HepG2 (cell line): ENCODE results near the gene HINFP. TPM values are rescaled to one million over a fixed set of nuclear protein-coding genes. Genes with fewer than 3 reads are reported as not detected.

Experiments used
- ATAC-seq: fragments of 200-7000 bp; cut with Tn5 transposase; 3 replicates; pipeline ENCODE4 v1.9.1; 2020; ENCODE audit warnings: mild to moderate bottlenecking, moderate library complexity
- BruUV-seq: library from RNA; stranded (reverse); fragments of 400-500 nt; replicated peaks from 2 replicates; lab custom pipeline; 2021; lab: Mats Ljungman, UMichigan
- CTCF ChIA-PET: fragments of 300-600 bp; formaldehyde crosslinking; extraction: SDS; loops from one replicate; lab custom pipeline; 2021; ENCODE audit warnings: low total read pairs, inconsistent platforms, low intra/inter-chr PET ratio; lab: Yijun Ruan, JAX
- POLR2A ChIA-PET: fragments of 350-600 bp; sonication (Branson Sonifier 250); formaldehyde crosslinking; loops from one replicate; lab custom pipeline; 2020; ENCODE audit warnings: antibody characterized with exemption, inconsistent platforms; lab: Yijun Ruan, JAX
- DNase-seq: peaks from one replicate; pipeline ENCODE4 v3.0.0-alpha.2; 2015; ENCODE audit warnings: low spot score
- FAIRE-seq: peaks from 3 replicates; lab custom pipeline; 2011; peaks lifted over from hg19 to GRCh38; lab: Jason Lieb, UNC
- H2AFZ ChIP-seq: one replicate; pipeline ENCODE4 v1.6.1; 2011; ENCODE audit warnings: low read length, inconsistent platforms
- H3K27ac ChIP-seq: fragments of 300-600 bp; 3 replicates; pipeline ENCODE4 v1.8.0; 2011; ENCODE audit warnings: mixed run types, mild to moderate bottlenecking, mixed read lengths, low read length, inconsistent platforms; ENCODE audit not compliant: insufficient read depth; ENCODE audit errors: extremely low read length
- H3K27me3 ChIP-seq, 2 experiments: fragments of 200-600 bp in 1 of 2; 2 replicates in 1 of 2; 3 replicates in 1 of 2; pipeline versions ENCODE4 v1.6.0 to v1.8.0; 2011; ENCODE audit warnings: low read length in 2 of 2, mild to moderate bottlenecking in 2 of 2, moderate library complexity in 2 of 2, inconsistent platforms in 1 of 2; ENCODE audit not compliant: insufficient read depth in 2 of 2, control insufficient read depth in 1 of 2
- H3K36me3 ChIP-seq, 2 experiments: fragments of 200-600 bp in 1 of 2; replicated peaks in 1 of 2; 2 replicates in 1 of 2; 3 replicates in 1 of 2; pipeline versions ENCODE4 v1.5.1 to v1.8.0; 2011; ENCODE audit warnings: low read length in 2 of 2, inconsistent platforms in 1 of 2; ENCODE audit not compliant: insufficient read depth in 2 of 2, control insufficient read depth in 1 of 2
- H3K4me1 ChIP-seq: 2 replicates; pipeline ENCODE4 v1.5.1; 2012; ENCODE audit warnings: low read length, inconsistent platforms; ENCODE audit not compliant: insufficient read depth
- H3K4me2 ChIP-seq: 2 replicates; pipeline ENCODE4 v1.6.0; 2011; ENCODE audit warnings: low read depth, low read length, inconsistent platforms
- H3K4me3 ChIP-seq, 3 experiments: fragments of 200-600 bp in 1 of 3; sonication (generic), shearing (Covaris generic) in 1 of 3; replicated peaks in 1 of 3; 2 replicates each; pipeline ENCODE4 v1.5.1; 2011 to 2016; ENCODE audit warnings: low read length in 3 of 3, inconsistent platforms in 2 of 3, low read depth in 2 of 3, mild to moderate bottlenecking in 2 of 3, control low read depth in 1 of 3, mixed read lengths in 1 of 3; ENCODE audit not compliant: insufficient read depth in 1 of 3
- H3K79me2 ChIP-seq: one replicate; pipeline ENCODE4 v1.6.1; 2011; ENCODE audit warnings: low read length, inconsistent platforms; ENCODE audit not compliant: insufficient read depth
- H3K9ac ChIP-seq: 2 replicates; pipeline ENCODE4 v1.6.0; 2011; ENCODE audit warnings: mild to moderate bottlenecking, low read depth, low read length, inconsistent platforms; ENCODE audit not compliant: insufficient read depth
- H3K9me3 ChIP-seq: 2 replicates; pipeline ENCODE4 v1.5.1; 2012; ENCODE audit warnings: mild to moderate bottlenecking, low read length
- H4K20me1 ChIP-seq: 2 replicates; pipeline ENCODE4 v1.6.0; 2011; ENCODE audit warnings: inconsistent platforms, mild to moderate bottlenecking, low read length, moderate library complexity; ENCODE audit not compliant: insufficient read depth
- MAZ ChIP-seq, 2 experiments: sonication (generic) in 1 of 2; formaldehyde crosslinking in 1 of 2; IDR thresholded peaks; 2 replicates each; pipeline versions ENCODE4 v1.5.0 to v1.6.1; 2012 to 2020; ENCODE audit warnings: low read depth in 2 of 2, mild to moderate bottlenecking in 2 of 2, borderline replicate concordance in 1 of 2, improper control_type of control experiment in 1 of 2, low read length in 1 of 2, missing genetic modification reagents in 1 of 2, moderate library complexity in 1 of 2
- PAWR ChIP-seq: sonication (generic); formaldehyde crosslinking; IDR thresholded peaks from 2 replicates; pipeline ENCODE4 v1.4.0; 2020; ENCODE audit warnings: missing genetic modification reagents, mild to moderate bottlenecking, borderline replicate concordance
- POLR2G ChIP-seq: fragments of 200-400 bp; formaldehyde crosslinking; IDR thresholded peaks from 2 replicates; pipeline ENCODE4 v1.6.1; 2018; ENCODE audit warnings: mild to moderate bottlenecking, low read depth, low read length, moderate library complexity
- SRSF4 ChIP-seq: fragments of 200-400 bp; formaldehyde crosslinking; IDR thresholded peaks from one replicate; pipeline ENCODE4 v1.6.1; 2018; ENCODE audit warnings: mild to moderate bottlenecking, low read depth, low read length, moderate library complexity; ENCODE audit not compliant: poor library complexity, severe bottlenecking
- ZNF317 ChIP-seq: sonication (generic); formaldehyde crosslinking; IDR thresholded peaks from 2 replicates; pipeline ENCODE4 v1.5.0; 2020; ENCODE audit warnings: mild to moderate bottlenecking, missing genetic modification reagents
- ZNF512 ChIP-seq: sonication (generic); formaldehyde crosslinking; IDR thresholded peaks from 2 replicates; pipeline ENCODE4 v1.4.0; 2020; ENCODE audit warnings: mild to moderate bottlenecking, missing genetic modification reagents
- WGBS: methylation state at CpG from one replicate; pipeline ENCODE4 v1.1.6; 2017; ENCODE audit warnings: low lambda C conversion rate; 5-methylcytosine and 5-hydroxymethylcytosine counted together
- in situ Hi-C: cut with HindIII; loops from 2 replicates; pipeline ENCODE4 v1.10.0; 2017; ENCODE audit warnings: low pct_unique_long_range_greater_than_20kb; ENCODE audit not compliant: extremely low pct_ligation_motif_present
- intact Hi-C: fragments of 100-400 bp; cut with micrococcal nuclease; formaldehyde crosslinking; loops from one replicate; pipeline ENCODE4 v1.10.0; 2022; ENCODE audit not compliant: unreplicated experiment
- polyA plus RNA-seq, 8 experiments: library from polyadenylated mRNA; depleted of rRNA in 3 of 8; stranded (reverse) in 7 of 8; unstranded in 1 of 8; fragments of >200 nt; fragmentation: Illumina TruSeq in 4 of 8; extraction: Trizol in 4 of 8; gene quantifications; 2 replicates each; pipeline versions ENCODE4 v1.2.1 to v1.2.3, GENCODE V29; 2011 to 2016; ENCODE audit warnings: low read depth in 4 of 8, missing spikeins in 1 of 8, mixed read lengths in 1 of 8; ENCODE audit not compliant: insufficient read depth in 1 of 8
- total RNA-seq, 5 experiments: library from RNA; depleted of rRNA; stranded (reverse); fragments of >200 nt; fragmentation: Illumina TruSeq; extraction: Trizol; gene quantifications; 2 replicates each; pipeline ENCODE4 v1.2.3, GENCODE V29; 2016; ENCODE audit warnings: low read depth in 1 of 5

The HINFP gene
- total and polyA plus RNA-seq, 2 of the 13 experiments (the other 11 are each of a cell fraction or from before 2014, with no cell fraction given): 15.1 to 21.4 TPM

GRCh38 chr11:119087123-119087522 is 34.3 kb upstream of the HINFP start (continued):
- TF ChIP-seq ZNF512 (CRISPR knock-in tag) (no peak), PAWR (CRISPR knock-in tag) (no peak)
- TF ChIP-seq, all 625 proteins: peak for 0

- POLR2A ChIA-PET: interaction anchor here (2.0 to 3.8 kb wide), 2 partner anchors 7 to 20 kb away, joined by 5 to 109 read pairs; partner anchors contain the start of gene VPS11
- 0 out of 2 replicates have a peak overlapping the region, but pooled peaks have one; percentile 0 for H3K9ac ChIP-seq
- no peak for ATAC-seq
- FAIRE-seq: no peak
- peak overlapping the region; percentile 12 for H3K27ac ChIP-seq
- 100% methylated on average over 1 of the region's 2 CpGs for WGBS
- intact Hi-C loops: no loop called here
- TF ChIP-seq MAZ (IDR thresholded peaks at IDR 0.05; ENCODE audit: borderline replicate concordance, low read depth, low read length) (no peak), MAZ (CRISPR knock-in tag; IDR thresholded peaks at IDR 0.05; ENCODE audit: low read depth) (no peak), ZNF317 (CRISPR knock-in tag) (no peak), POLR2G (peak; percentile 19; the same call in 1 of the 2 replicates), SRSF4 (no peak)
- CTCF ChIA-PET: no interaction called here
- H3K9me3 ChIP-seq: no peaks in the 10 kb centered on the region
- in situ Hi-C loops: no loop called here
- peaks cover 20% of the 10 kb centered on the region for H3K79me2 ChIP-seq
- H3K4me3 ChIP-seq: no peak overlapping the region
- H3K4me1 ChIP-seq: peaks cover 49% of the 10 kb centered on the region
- no peaks in the 10 kb centered on the region; a peak in 1 of 5 replicates for H3K27me3 ChIP-seq
- peaks cover 1% of the 10 kb centered on the region; the same call in 1 of the 2 replicates for H4K20me1 ChIP-seq
- no peak overlapping the region for H2AFZ ChIP-seq
- H3K4me2 ChIP-seq: no peak overlapping the region
- H3K36me3 ChIP-seq: peaks cover 0 to 17% of the 10 kb centered on the region in 2 experiments; a peak in 4 of 5 replicates
- no TSS peak for BruUV-seq
- DNase-seq: no peak
These were observed 33.6 kb upstream of the HINFP start for GRCh38 chr11:119087747-119088241.
